GM12873 (cell line): Measurements from ENCODE around the gene INSRR.

Experiments
- TF ChIP-seq, protein P1 (sequence below): IDR thresholded peaks from 2 replicates; pipeline ENCODE4 v1.5.1; 2012; ENCODE audit warnings: low read depth, mild to moderate bottlenecking, moderate library complexity, low read length, control low read depth; ENCODE audit not compliant: insufficient read depth; ENCODE audit errors: missing control alignments

Gene INSRR

DNA sequence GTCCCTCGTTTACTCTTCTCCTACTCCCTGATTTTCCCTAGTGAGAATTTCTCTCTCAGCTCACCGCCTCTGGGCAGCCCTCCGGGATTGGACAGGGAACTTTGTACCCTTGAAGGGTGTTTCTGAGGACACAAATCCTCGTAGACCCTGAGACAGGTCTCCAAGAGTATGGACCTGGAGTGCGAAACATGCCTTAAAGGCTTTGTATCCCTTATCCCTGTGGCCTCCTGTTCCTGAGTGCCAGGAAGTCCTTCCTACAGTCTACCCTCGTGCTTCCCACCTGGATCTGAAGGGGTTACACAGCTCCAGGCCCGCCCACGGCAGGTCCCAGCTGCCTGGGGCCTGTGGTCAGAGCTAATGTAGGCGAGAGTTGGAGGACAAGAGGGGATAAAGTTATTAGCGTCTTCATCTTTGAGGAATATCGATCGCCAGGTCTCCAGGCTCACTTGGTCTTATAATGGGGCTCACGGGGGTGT lies 27.0 kb upstream of the INSRR start:
- TF ChIP-seq, protein P1, sequence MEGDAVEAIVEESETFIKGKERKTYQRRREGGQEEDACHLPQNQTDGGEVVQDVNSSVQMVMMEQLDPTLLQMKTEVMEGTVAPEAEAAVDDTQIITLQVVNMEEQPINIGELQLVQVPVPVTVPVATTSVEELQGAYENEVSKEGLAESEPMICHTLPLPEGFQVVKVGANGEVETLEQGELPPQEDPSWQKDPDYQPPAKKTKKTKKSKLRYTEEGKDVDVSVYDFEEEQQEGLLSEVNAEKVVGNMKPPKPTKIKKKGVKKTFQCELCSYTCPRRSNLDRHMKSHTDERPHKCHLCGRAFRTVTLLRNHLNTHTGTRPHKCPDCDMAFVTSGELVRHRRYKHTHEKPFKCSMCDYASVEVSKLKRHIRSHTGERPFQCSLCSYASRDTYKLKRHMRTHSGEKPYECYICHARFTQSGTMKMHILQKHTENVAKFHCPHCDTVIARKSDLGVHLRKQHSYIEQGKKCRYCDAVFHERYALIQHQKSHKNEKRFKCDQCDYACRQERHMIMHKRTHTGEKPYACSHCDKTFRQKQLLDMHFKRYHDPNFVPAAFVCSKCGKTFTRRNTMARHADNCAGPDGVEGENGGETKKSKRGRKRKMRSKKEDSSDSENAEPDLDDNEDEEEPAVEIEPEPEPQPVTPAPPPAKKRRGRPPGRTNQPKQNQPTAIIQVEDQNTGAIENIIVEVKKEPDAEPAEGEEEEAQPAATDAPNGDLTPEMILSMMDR = no peak

DNA sequence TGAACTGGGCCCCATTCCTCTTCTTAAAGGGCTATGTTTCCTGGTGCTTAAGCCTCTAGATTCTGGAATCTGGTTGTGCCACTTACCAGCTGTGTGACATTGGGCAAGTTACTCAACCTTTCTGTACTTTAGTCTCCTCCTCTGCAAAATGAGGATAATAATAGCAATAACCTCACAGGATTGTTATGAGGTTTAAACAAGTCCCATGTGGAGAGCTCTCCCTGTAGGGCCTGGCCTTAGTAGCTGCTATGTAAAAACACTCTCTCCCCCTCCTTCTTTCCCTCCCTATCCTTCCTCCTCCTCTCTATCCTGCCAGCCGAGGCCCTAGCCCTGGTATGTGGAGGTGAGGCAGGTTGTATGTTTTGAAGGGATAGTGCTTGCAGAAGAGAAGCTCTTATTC lies 26.4 kb upstream of the INSRR start:
- TF ChIP-seq, protein P1 = no peak

DNA sequence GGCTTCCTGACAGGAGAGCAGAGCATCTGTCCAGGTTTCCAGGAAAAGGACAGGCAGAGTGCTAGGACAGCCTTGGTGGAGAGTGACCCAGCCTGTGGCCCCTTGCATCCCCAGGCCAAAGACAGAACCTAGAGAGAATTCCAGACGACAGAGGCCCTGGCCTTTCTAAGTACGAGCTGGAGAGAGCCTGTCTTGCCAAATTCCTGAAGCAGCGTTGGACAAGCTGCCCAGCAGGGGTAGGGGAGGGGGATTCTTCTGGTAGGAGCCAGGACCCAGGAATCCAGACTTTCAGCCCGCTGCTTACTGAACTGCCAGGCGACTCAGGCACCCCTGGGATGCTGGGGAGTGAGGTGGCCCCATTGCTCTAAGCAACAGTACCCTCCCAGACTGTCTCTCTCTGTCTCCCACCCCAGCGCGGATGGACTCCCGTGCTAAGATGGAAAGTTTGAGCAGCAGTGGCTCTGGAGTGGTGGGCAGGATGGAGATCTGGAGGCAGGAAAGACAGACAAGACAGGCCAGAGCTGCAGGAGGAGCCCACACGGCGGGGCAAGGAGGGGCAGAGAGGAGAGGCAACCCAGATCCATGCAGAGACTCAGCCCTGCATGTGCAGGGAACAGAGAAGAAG lies 25.8 kb upstream of the INSRR start:
- TF ChIP-seq, protein P1 = no peak

DNA sequence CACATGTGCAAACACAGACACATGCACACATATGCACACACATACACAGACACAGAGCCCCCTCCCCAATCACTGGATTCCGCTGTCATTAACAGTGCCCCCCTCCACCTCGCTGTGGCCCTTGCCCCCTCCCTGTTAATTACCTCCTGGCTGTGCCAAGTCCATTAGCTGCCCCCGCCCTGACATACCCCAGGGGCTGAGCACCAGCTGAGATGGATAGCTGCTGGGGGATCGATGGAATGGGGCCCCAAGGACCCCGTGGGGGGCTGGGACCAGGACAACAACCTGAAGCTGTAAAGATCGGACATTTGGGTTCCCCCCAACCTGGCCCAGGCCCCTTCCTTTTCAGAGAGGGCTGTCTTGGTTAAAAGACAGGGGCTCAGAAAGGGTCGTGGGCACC lies 25.0 kb upstream of the INSRR start:
- TF ChIP-seq, protein P1 = no peak

DNA sequence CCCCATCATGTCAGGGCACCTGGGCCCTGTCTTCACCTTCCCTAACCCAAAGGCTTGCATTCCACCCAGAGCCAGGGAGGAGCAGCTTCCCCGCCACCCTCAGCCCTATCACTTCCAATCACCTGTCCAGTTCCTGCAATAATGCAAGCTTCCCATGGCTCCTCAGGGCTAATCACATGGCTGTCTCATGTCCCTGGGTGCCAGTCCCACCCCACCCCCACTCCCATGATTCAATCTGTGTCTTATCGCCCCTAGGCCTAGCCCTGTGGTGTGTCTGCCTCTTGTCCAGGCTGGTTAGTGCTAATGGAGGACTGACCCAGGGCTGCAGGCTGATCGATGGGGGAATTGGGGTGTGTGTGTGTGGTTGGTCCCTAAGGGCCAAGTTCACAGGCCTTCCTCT lies 23.6 kb upstream of the INSRR start:
- TF ChIP-seq, protein P1 = no peak

DNA sequence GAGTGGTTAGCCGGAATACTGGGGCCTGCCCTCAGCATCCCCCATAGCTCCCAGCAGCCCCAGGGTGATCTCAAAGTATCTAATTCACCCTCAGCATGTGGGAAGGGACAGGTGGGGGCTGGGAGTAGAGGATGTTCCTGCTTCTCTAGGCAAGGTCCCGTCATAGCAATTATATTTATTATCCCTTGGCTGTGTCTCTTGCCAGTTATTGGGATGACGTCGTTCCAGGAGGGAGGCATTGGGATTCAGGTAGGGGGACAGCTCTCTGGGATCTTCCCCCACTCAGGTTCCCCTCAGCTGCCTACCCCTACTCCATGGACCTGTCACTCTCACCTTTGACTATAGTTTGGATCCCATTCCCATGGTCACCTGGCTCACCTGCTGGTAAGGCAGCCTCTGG lies 22.7 kb upstream of the INSRR start:
- TF ChIP-seq, protein P1 = no peak

DNA sequence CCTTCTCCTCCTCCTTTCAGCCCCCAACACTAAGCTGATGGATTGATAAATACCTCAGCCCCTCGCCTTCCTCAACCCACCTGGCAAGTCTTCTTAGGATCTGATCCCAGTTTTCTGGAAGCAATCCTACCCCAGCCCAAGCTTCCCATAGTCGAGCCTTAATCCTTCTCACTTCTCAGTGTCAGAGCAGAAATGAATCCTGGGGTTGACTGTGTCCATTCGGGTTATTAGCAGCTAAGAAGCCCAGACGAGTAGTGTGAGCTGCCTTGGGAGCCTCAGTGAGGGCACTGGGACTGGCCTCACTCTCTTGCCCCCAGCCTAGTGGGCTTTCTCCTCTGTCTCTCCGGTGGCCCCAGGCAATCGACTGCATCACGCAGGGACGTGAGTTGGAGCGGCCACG lies 22.2 kb upstream of the INSRR start:
- TF ChIP-seq, protein P1 = no peak
